ENCODE measurements around the gene TMEM150C.

Gene TMEM150C

GRCh38 chr4:82447886-82448285 is 113.9 kb downstream of the TMEM150C start (continued):
- TF ChIP-seq CREB5 (CRISPR knock-in tag; IDR thresholded peaks at IDR 0.05; ENCODE audit: low read depth) (no peak), ISL1 (CRISPR knock-in tag; IDR thresholded peaks at IDR 0.05) (no peak), ZFP3 (CRISPR knock-in tag; IDR thresholded peaks at IDR 0.05) (no peak), CSRNP3 (CRISPR knock-in tag; IDR thresholded peaks at IDR 0.05) (no peak), ARNTL (CRISPR knock-in tag; IDR thresholded peaks at IDR 0.05; ENCODE audit: borderline replicate concordance, low read depth) (no peak), TCF4 (CRISPR knock-in tag; IDR thresholded peaks at IDR 0.05; ENCODE audit: borderline replicate concordance) (no peak), ZNF70 (CRISPR knock-in tag; IDR thresholded peaks at IDR 0.05) (no peak)

- ATAC-seq: no peak
- no peak for TF ChIP-seq PATZ1 (CRISPR knock-in tag; IDR thresholded peaks at IDR 0.05; ENCODE audit: borderline replicate concordance)
- TF ChIP-seq OSR1 (CRISPR knock-in tag; IDR thresholded peaks at IDR 0.05): no peak
- no peak for TF ChIP-seq BACH2 (CRISPR knock-in tag; IDR thresholded peaks at IDR 0.05; ENCODE audit: borderline replicate concordance)
- TF ChIP-seq SNAI2 (CRISPR knock-in tag; IDR thresholded peaks at IDR 0.05): no peak
- TF ChIP-seq CSDC2 (CRISPR knock-in tag; IDR thresholded peaks at IDR 0.05): no peak
- TF ChIP-seq CREB5 (CRISPR knock-in tag; IDR thresholded peaks at IDR 0.05; ENCODE audit: low read depth): no peak
Measured at GRCh38 chr4:82439088-82439487, 122.7 kb downstream of the TMEM150C start.

- peak; percentile 41; the same call in 1 of the 3 replicates for ATAC-seq
- no peak for TF ChIP-seq CSRNP3 (CRISPR knock-in tag; IDR thresholded peaks at IDR 0.05)
- TF ChIP-seq POU6F1 (CRISPR knock-in tag; IDR thresholded peaks at IDR 0.05; ENCODE audit: borderline replicate concordance, low read depth): no peak
- no peak for TF ChIP-seq ZNF565 (CRISPR knock-in tag; conservative IDR thresholded peaks at IDR 0.05; ENCODE audit: low read depth)
- TF ChIP-seq SNAI2 (CRISPR knock-in tag; IDR thresholded peaks at IDR 0.05): no peak
- no peak for TF ChIP-seq ZFP3 (CRISPR knock-in tag; IDR thresholded peaks at IDR 0.05)
- TF ChIP-seq ISL1 (CRISPR knock-in tag; IDR thresholded peaks at IDR 0.05): no peak
- no peak for TF ChIP-seq OSR1 (CRISPR knock-in tag; IDR thresholded peaks at IDR 0.05)
- TF ChIP-seq CSDC2 (CRISPR knock-in tag; IDR thresholded peaks at IDR 0.05): no peak
- no peak for TF ChIP-seq PPARA (CRISPR knock-in tag; IDR thresholded peaks at IDR 0.05; ENCODE audit: borderline replicate concordance)
- TF ChIP-seq RARB (CRISPR knock-in tag; IDR thresholded peaks at IDR 0.05): no peak
- no peak for TF ChIP-seq ARNTL (CRISPR knock-in tag; IDR thresholded peaks at IDR 0.05; ENCODE audit: borderline replicate concordance, low read depth)
- no peak for TF ChIP-seq TOX (CRISPR knock-in tag; IDR thresholded peaks at IDR 0.05; ENCODE audit: borderline replicate concordance)
- TF ChIP-seq ZFP30 (CRISPR knock-in tag; IDR thresholded peaks at IDR 0.05): no peak
- no peak for TF ChIP-seq ZNF70 (CRISPR knock-in tag; IDR thresholded peaks at IDR 0.05)
- TF ChIP-seq TCF4 (CRISPR knock-in tag; IDR thresholded peaks at IDR 0.05; ENCODE audit: borderline replicate concordance): no peak
- TF ChIP-seq ZNF8 (CRISPR knock-in tag; IDR thresholded peaks at IDR 0.05): no peak
- TF ChIP-seq PATZ1 (CRISPR knock-in tag; IDR thresholded peaks at IDR 0.05; ENCODE audit: borderline replicate concordance): no peak
- TF ChIP-seq GLIS3 (CRISPR knock-in tag; IDR thresholded peaks at IDR 0.05): no peak
Measured at GRCh38 chr4:82437285-82438005, 124.3 kb downstream of the TMEM150C start.
